NCI-H460 (cell line): ENCODE measurements around the gene TMEM174. TPM values are rescaled to one million over a fixed set of nuclear protein-coding genes. Genes with fewer than 3 reads are reported as not detected.

ENCODE experiments used
- DNase-seq: peaks from one replicate; pipeline ENCODE4 v3.0.0-alpha.2; 2016; ENCODE audit warnings: low read depth; ENCODE audit errors: extremely low read depth
- total RNA-seq: library from RNA; depleted of rRNA; stranded (reverse); fragments of >200 nt; shearing (Covaris generic); gene quantifications from 2 replicates; pipeline ENCODE4 v1.2.3, GENCODE V29; 2014

Gene TMEM174
- total RNA-seq, 1 experiment from 2014 or later = not detected

- no peak for DNase-seq
Observed at GRCh38 chr5:73152411-73153388, 20.3 kb upstream of the TMEM174 start.

- DNase-seq = no peak
Observed at GRCh38 chr5:73153513-73153912, 19.5 kb upstream of the TMEM174 start.

- DNase-seq = no peak
Observed at GRCh38 chr5:73154208-73155006, 18.6 kb upstream of the TMEM174 start.

GRCh38 chr5:73155271-73156222 lies 17.4 kb upstream of the TMEM174 start:
- no peak for DNase-seq

- DNase-seq = no peak
Observed at GRCh38 chr5:73157414-73158303, 15.3 kb upstream of the TMEM174 start.

- no peak for DNase-seq
Observed at GRCh38 chr5:73158313-73158712, 14.7 kb upstream of the TMEM174 start.

GRCh38 chr5:73160239-73160671 lies 12.7 kb upstream of the TMEM174 start:
- DNase-seq = no peak

- DNase-seq = peak; percentile 21
Observed at GRCh38 chr5:73170522-73170921, 2.5 kb upstream of the TMEM174 start.

- no peak for DNase-seq
Observed at GRCh38 chr5:73171495-73171894, 1.5 kb upstream of the TMEM174 start.

- no peak for DNase-seq
Observed at GRCh38 chr5:73174100-73174815, 1.3 kb downstream of the TMEM174 start.

- no peak for DNase-seq
Observed at GRCh38 chr5:73176250-73176649, 3.3 kb downstream of the TMEM174 start.

- DNase-seq = no peak
Observed at GRCh38 chr5:73178265-73178664, 5.3 kb downstream of the TMEM174 start.

- no peak for DNase-seq
Observed at GRCh38 chr5:73179730-73180129, 6.7 kb downstream of the TMEM174 start.

- no peak for DNase-seq
Observed at GRCh38 chr5:73180566-73180965, 7.6 kb downstream of the TMEM174 start.

GRCh38 chr5:73182307-73182706 lies 9.3 kb downstream of the TMEM174 start:
- no peak for DNase-seq

GRCh38 chr5:73183000-73183399 lies 10.0 kb downstream of the TMEM174 start:
- DNase-seq = no peak

- DNase-seq = no peak
Observed at GRCh38 chr5:73183481-73183891, 10.5 kb downstream of the TMEM174 start.

- DNase-seq = no peak
Observed at GRCh38 chr5:73186976-73187375, 14.0 kb downstream of the TMEM174 start.
